ENCODE measurements around the gene CD300LF. TPM values are rescaled to one million over a fixed set of nuclear protein-coding genes. Genes with fewer than 3 reads are reported as not detected.

CD300LF gene
- total and polyA plus RNA-seq, 9 of the 15 experiments (the other 6 are each of a cell fraction or from before 2014, with no cell fraction given), result not detected

DNA sequence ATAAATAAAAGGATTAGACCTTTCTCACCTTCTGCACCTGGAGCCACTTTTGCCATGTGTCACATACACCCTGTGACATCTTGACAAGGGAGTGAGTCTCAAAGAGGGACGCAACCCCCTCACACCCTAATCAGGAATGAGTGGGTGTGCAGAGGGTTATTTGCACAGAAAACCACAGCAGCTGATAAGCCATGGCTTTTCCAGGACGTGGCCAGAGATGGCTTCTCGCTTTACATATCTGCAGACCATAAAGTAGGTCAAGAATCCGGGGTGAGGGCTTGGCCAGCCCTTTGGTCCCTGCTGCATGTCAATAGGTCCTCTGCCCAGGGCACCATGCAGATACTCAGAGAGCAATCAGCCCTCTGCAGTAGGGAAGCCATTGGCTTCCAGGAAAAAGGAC is 2.4 kb upstream of the CD300LF start:
- peaks cover 8% of the 10 kb centered on the region for H4K20me1 ChIP-seq (replicated peaks; ENCODE audit: control insufficient read depth, insufficient read depth, low read length)
- no peak overlapping the region for H3K27ac ChIP-seq (ENCODE audit: extremely low read depth, low read depth, low read length)
- ATAC-seq, result peak; percentile 77
- in situ Hi-C loops (cut with MboI), result no loop called here
- DNase-seq (ENCODE audit: extremely low read depth in 1 of 4, low spot score in 3 of 4), result peak; percentile 27 to 70 (median 42)
- no peak overlapping the region for H2AFZ ChIP-seq (ENCODE audit: low read depth, low read length)
- H3K9me1 ChIP-seq (ENCODE audit: control insufficient read depth, insufficient read depth, low read length), result no peaks in the 10 kb centered on the region
- no peak overlapping the region for H3K4me3 ChIP-seq
- H3K79me2 ChIP-seq (ENCODE audit: control insufficient read depth, insufficient read depth, low read length), result no peaks in the 10 kb centered on the region
- no peak overlapping the region for H3K9ac ChIP-seq (ENCODE audit: insufficient read depth in 1 of 2, low read depth in 2 of 2, low read length in 2 of 2)
- WGBS (ENCODE audit: insufficient coverage, low coverage, missing lambda C conversion rate), result 0% methylated on average over 4 of the region's 4 CpGs
- H3K9me3 ChIP-seq (replicated peaks; ENCODE audit: control insufficient read depth, insufficient read depth, low read depth, low read length), result no peaks in the 10 kb centered on the region
- no peak overlapping the region for H3K4me2 ChIP-seq (ENCODE audit: insufficient read depth, low read length)
- CTCF ChIA-PET (ENCODE audit: low intra/inter-chr PET ratio), result no interaction called here
- no peaks in the 10 kb centered on the region for H3K36me3 ChIP-seq (ENCODE audit: control insufficient read depth, insufficient read depth, low read length)
- peaks cover 5 to 38% of the 10 kb centered on the region in 2 experiments for H3K27me3 ChIP-seq (ENCODE audit: control insufficient read depth in 2 of 2, insufficient read depth in 2 of 2, low read length in 2 of 2)
- BruUV-seq (replicated peaks), result no TSS peak
- FAIRE-seq, result peak; percentile 92
- intact Hi-C loops (cut with micrococcal nuclease), result no loop called here
- peaks cover 0 to 6% of the 10 kb centered on the region in 2 experiments; a peak in 3 of 5 replicates for H3K4me1 ChIP-seq (replicated peaks in 1 of 2; ENCODE audit: control insufficient read depth in 2 of 2, insufficient read depth in 2 of 2, low read length in 2 of 2)
- POLR2A ChIA-PET, result interaction anchor here (0.5 to 1.2 kb wide), 2 partner anchors 21 to 114 kb away, joined by 3 to 4 read pairs; no protein-coding TSS in a partner anchor
- no peak for TF ChIP-seq SETDB1 (IDR thresholded peaks at IDR 0.05; ENCODE audit: low read length)
- TF ChIP-seq SLC30A9 (CRISPR knock-in tag; IDR thresholded peaks at IDR 0.05), result no peak
- TF ChIP-seq, protein P1, sequence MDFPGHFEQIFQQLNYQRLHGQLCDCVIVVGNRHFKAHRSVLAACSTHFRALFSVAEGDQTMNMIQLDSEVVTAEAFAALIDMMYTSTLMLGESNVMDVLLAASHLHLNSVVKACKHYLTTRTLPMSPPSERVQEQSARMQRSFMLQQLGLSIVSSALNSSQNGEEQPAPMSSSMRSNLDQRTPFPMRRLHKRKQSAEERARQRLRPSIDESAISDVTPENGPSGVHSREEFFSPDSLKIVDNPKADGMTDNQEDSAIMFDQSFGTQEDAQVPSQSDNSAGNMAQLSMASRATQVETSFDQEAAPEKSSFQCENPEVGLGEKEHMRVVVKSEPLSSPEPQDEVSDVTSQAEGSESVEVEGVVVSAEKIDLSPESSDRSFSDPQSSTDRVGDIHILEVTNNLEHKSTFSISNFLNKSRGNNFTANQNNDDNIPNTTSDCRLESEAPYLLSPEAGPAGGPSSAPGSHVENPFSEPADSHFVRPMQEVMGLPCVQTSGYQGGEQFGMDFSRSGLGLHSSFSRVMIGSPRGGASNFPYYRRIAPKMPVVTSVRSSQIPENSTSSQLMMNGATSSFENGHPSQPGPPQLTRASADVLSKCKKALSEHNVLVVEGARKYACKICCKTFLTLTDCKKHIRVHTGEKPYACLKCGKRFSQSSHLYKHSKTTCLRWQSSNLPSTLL (IDR thresholded peaks at IDR 0.05), result no peak
- TF ChIP-seq E2F3 (CRISPR knock-in tag; IDR thresholded peaks at IDR 0.05), result no peak
- TF ChIP-seq ZNF165 (CRISPR knock-in tag; IDR thresholded peaks at IDR 0.05; ENCODE audit: borderline replicate concordance), result no peak
- TF ChIP-seq ZNF79 (CRISPR knock-in tag; IDR thresholded peaks at IDR 0.05; ENCODE audit: low read depth), result no peak
- TF ChIP-seq POLR2AphosphoS2 (IDR thresholded peaks at IDR 0.05; ENCODE audit: low read length), result no peak
- TF ChIP-seq MYC (IDR thresholded peaks at IDR 0.05; ENCODE audit: low read depth, low read length), result peak; percentile 55; the same call in 1 of the 2 replicates
- TF ChIP-seq MYC (CRISPR knock-in tag; IDR thresholded peaks at IDR 0.05; ENCODE audit: borderline replicate concordance, low read depth), result no peak
- TF ChIP-seq E2F5 (CRISPR knock-in tag; IDR thresholded peaks at IDR 0.05), result no peak
- TF ChIP-seq RB1 (IDR thresholded peaks at IDR 0.05; ENCODE audit: low read depth), result no peak
- no peak for TF ChIP-seq SAFB (IDR thresholded peaks at IDR 0.05; ENCODE audit: borderline replicate concordance, low read depth, low read length)
- no peak for TF ChIP-seq KHSRP (IDR thresholded peaks at IDR 0.05)
- no peak for TF ChIP-seq ZNF695 (CRISPR knock-in tag; IDR thresholded peaks at IDR 0.05)
- no peak for TF ChIP-seq MTA1 (IDR thresholded peaks at IDR 0.05; ENCODE audit: borderline replicate concordance)
- TF ChIP-seq MNT (conservative IDR thresholded peaks at IDR 0.05), result no peak
- TF ChIP-seq RBM15 (IDR thresholded peaks at IDR 0.05; ENCODE audit: insufficient read depth, low read length), result no peak
- no peak for TF ChIP-seq HMBOX1 (IDR thresholded peaks at IDR 0.05)

Data from K562 (cell line).